K562 (cell line): ENCODE results near the gene COL10A1. TPM values are rescaled to one million over a fixed set of nuclear protein-coding genes. Genes with fewer than 3 reads are reported as not detected.

Experiments
- ATAC-seq: fragments of 200-7000 bp; cut with Tn5 transposase; 3 replicates; pipeline ENCODE4 v1.9.1; 2020; ENCODE audit warnings: moderate library complexity
- BruUV-seq: library from RNA; stranded (reverse); fragments of 400-500 nt; replicated peaks from 2 replicates; lab custom pipeline; 2021; lab: Mats Ljungman, UMichigan
- CTCF ChIA-PET: fragments of 300-600 bp; formaldehyde crosslinking; extraction: SDS; loops from one replicate; lab custom pipeline; 2021; ENCODE audit warnings: low intra/inter-chr PET ratio; lab: Yijun Ruan, JAX
- POLR2A ChIA-PET: fragments of 300-600, 350-650 bp; sonication (Branson Sonifier 250); formaldehyde crosslinking; extraction: SDS; loops from one replicate; lab custom pipeline; 2021; ENCODE audit warnings: antibody characterized with exemption, inconsistent platforms; lab: Yijun Ruan, JAX
- DNase-seq, 4 experiments: peaks; one replicate each; pipeline versions ENCODE4 v3.0.0 to v3.0.0-alpha.2; 2011 to 2018; ENCODE audit warnings: low spot score in 3 of 4, mixed read lengths in 3 of 4; ENCODE audit errors: extremely low read depth in 1 of 4
- FAIRE-seq: peaks from 2 replicates; lab custom pipeline; 2011; peaks lifted over from hg19 to GRCh38; lab: Jason Lieb, UNC
- H2AFZ ChIP-seq: 2 replicates; pipeline ENCODE4 v1.6.0; 2011; ENCODE audit warnings: low read depth, low read length, control low read depth, inconsistent platforms
- H3K27ac ChIP-seq: fragments of 200-600 bp; 3 replicates; pipeline ENCODE4 v1.8.0; 2011; ENCODE audit warnings: low read depth, mild to moderate bottlenecking, control low read depth, inconsistent platforms, low read length, moderate library complexity, mixed read lengths; ENCODE audit errors: extremely low read depth
- H3K27me3 ChIP-seq, 2 experiments: fragments of 300-600 bp in 1 of 2; 2 replicates in 1 of 2; 3 replicates in 1 of 2; pipeline versions ENCODE4 v1.6.0 to v1.8.0; 2011; ENCODE audit warnings: inconsistent platforms in 2 of 2, low read length in 2 of 2, mild to moderate bottlenecking in 1 of 2, mixed read lengths in 1 of 2, moderate library complexity in 1 of 2; ENCODE audit not compliant: control insufficient read depth in 2 of 2, insufficient read depth in 2 of 2
- H3K36me3 ChIP-seq: fragments of 300-600 bp; 3 replicates; pipeline ENCODE4 v1.8.0; 2011; ENCODE audit warnings: mild to moderate bottlenecking, low read length, inconsistent platforms; ENCODE audit not compliant: control insufficient read depth, insufficient read depth
- H3K4me1 ChIP-seq, 2 experiments: fragments of 200-600 bp in 1 of 2; replicated peaks in 1 of 2; 2 replicates in 1 of 2; 3 replicates in 1 of 2; pipeline versions ENCODE4 v1.5.1 to v1.8.0; 2011; ENCODE audit warnings: inconsistent platforms in 2 of 2, low read length in 2 of 2, mild to moderate bottlenecking in 1 of 2, mixed read lengths in 1 of 2, moderate library complexity in 1 of 2; ENCODE audit not compliant: control insufficient read depth in 2 of 2, insufficient read depth in 2 of 2
- H3K4me2 ChIP-seq: 2 replicates; pipeline ENCODE4 v1.6.1; 2011; ENCODE audit warnings: low read length, control low read depth, inconsistent platforms, mixed read lengths; ENCODE audit not compliant: insufficient read depth
- H3K4me3 ChIP-seq: fragments of 200-600 bp; sonication (generic), shearing (Covaris generic); 2 replicates; pipeline ENCODE4 v1.5.1; 2016; ENCODE audit warnings: control low read depth, inconsistent platforms
- H3K79me2 ChIP-seq: fragments of 200-600 bp; 3 replicates; pipeline ENCODE4 v1.8.0; 2011; ENCODE audit warnings: low read length, inconsistent platforms; ENCODE audit not compliant: control insufficient read depth, insufficient read depth
- H3K9ac ChIP-seq, 2 experiments: 2 replicates each; pipeline versions ENCODE4 v1.6.0 to v1.6.1; 2011; ENCODE audit warnings: low read depth in 2 of 2, low read length in 2 of 2, control low read depth in 1 of 2, inconsistent platforms in 1 of 2, mild to moderate bottlenecking in 1 of 2, mixed read lengths in 1 of 2; ENCODE audit not compliant: insufficient read depth in 1 of 2
- H3K9me1 ChIP-seq: one replicate; pipeline ENCODE4 v1.6.0; 2011; ENCODE audit warnings: inconsistent platforms, mild to moderate bottlenecking, low read length, moderate library complexity; ENCODE audit not compliant: control insufficient read depth, insufficient read depth
- H3K9me3 ChIP-seq: replicated peaks from 2 replicates; pipeline ENCODE4 v1.5.1; 2011; ENCODE audit warnings: low read depth, low read length, inconsistent platforms; ENCODE audit not compliant: control insufficient read depth, insufficient read depth
- H4K20me1 ChIP-seq: replicated peaks from 2 replicates; pipeline ENCODE4 v1.6.1; 2011; ENCODE audit warnings: low read length, inconsistent platforms, mixed read lengths; ENCODE audit not compliant: control insufficient read depth, insufficient read depth
- DEAF1 ChIP-seq: fragments of 450-650 bp; formaldehyde crosslinking; IDR thresholded peaks from 2 replicates; pipeline ENCODE4 v1.4.0; 2020; ENCODE audit warnings: mild to moderate bottlenecking, moderate library complexity
- RBM34 ChIP-seq: fragments of 200-400 bp; formaldehyde crosslinking; IDR thresholded peaks from 2 replicates; pipeline ENCODE4 v1.6.1; 2018; ENCODE audit warnings: low read length, borderline replicate concordance; ENCODE audit not compliant: insufficient read depth
- VEZF1 ChIP-seq: fragments of 200-800 bp; sonication (Bioruptor generic); IDR thresholded peaks from 2 replicates; pipeline ENCODE4 v1.6.1; 2017; ENCODE audit warnings: missing genetic modification characterization, missing compliant biosample characterization
- ZNF311 ChIP-seq: fragments of 250-450 bp; sonication (Bioruptor Pico); IDR thresholded peaks from 2 replicates; pipeline ENCODE4 v1.4.0; 2020; ENCODE audit warnings: mild to moderate bottlenecking, moderate library complexity
- WGBS: fragments of 100-300 bp; shearing (Covaris generic); methylation state at CpG from one replicate; pipeline ENCODE4 v1.1.6; 2016; ENCODE audit warnings: low coverage, mixed read lengths; ENCODE audit not compliant: insufficient coverage; ENCODE audit errors: missing lambda C conversion rate; 5-methylcytosine and 5-hydroxymethylcytosine counted together
- in situ Hi-C: fragments of 300-500 bp; cut with MboI; formaldehyde crosslinking; loops from 4 replicates; pipeline ENCODE4 v1.15.0; 2018; ENCODE audit warnings: inconsistent platforms, mixed read lengths
- intact Hi-C: fragments of 100-400 bp; cut with micrococcal nuclease; formaldehyde crosslinking; loops from 2 replicates; pipeline ENCODE4 v1.14.2; 2022
- polyA plus RNA-seq, 8 experiments: library from polyadenylated mRNA; depleted of rRNA in 4 of 8; stranded (reverse) in 5 of 8; unstranded in 3 of 8; fragments of >200 nt; fragmentation: Nextera tagmentation in 2 of 8; fragmentation: Illumina TruSeq in 1 of 8; extraction: Ambion mirVana in 2 of 8; extraction: Trizol in 1 of 8; gene quantifications; 2 replicates each; pipeline versions ENCODE4 v1.2.1 to v1.2.3, GENCODE V29; 2011 to 2014; ENCODE audit warnings: inconsistent platforms in 1 of 8, missing spikeins in 1 of 8
- total RNA-seq, 7 experiments: library from RNA; depleted of rRNA in 6 of 7; stranded (reverse); fragments of >200 nt in 6 of 7; fragmentation: Illumina TruSeq in 2 of 7; extraction: Trizol in 2 of 7; gene quantifications; 2 replicates each; pipeline versions ENCODE4 v1.2.1 to v1.2.3, GENCODE V29; 2011 to 2021; ENCODE audit warnings: low replicate concordance in 1 of 7

The COL10A1 gene
- total and polyA plus RNA-seq, 9 of the 15 experiments (the other 6 are each of a cell fraction or from before 2014, with no cell fraction given): 0.06 to 0.08 TPM; not detected in 7

GRCh38 chr6:116084284-116084683, 41.6 kb downstream of the COL10A1 start:
- POLR2A ChIA-PET: no interaction called here
- TF ChIP-seq RBM34 (no peak), VEZF1 (CRISPR knock-in tag) (no peak), ZNF311 (CRISPR knock-in tag) (no peak), DEAF1 (CRISPR knock-in tag) (no peak)
- intact Hi-C loops: no loop called here

More at GRCh38 chr6:116084284-116084683, 41.6 kb downstream of the COL10A1 start:
- Histone ChIP-seq H3K4me1 (no peaks in the 10 kb centered on the region), H4K20me1 (no peaks in the 10 kb centered on the region), H3K4me2 (no peak overlapping the region), H2AFZ (no peak overlapping the region), H3K4me3 (no peak overlapping the region), H3K9me3 (no peaks in the 10 kb centered on the region), H3K9me1 (no peaks in the 10 kb centered on the region), H3K27ac (no peak overlapping the region), H3K9ac (no peak overlapping the region), H3K36me3 (no peaks in the 10 kb centered on the region), H3K79me2 (no peaks in the 10 kb centered on the region), H3K27me3 (no peaks in the 10 kb centered on the region; a peak in 1 of 5 replicates)
- FAIRE-seq (no peak), DNase-seq (no peak), ATAC-seq (no peak)
- CTCF ChIA-PET: no interaction called here
- 0% methylated on average over 2 of the region's 2 CpGs for WGBS
- no TSS peak for BruUV-seq
- in situ Hi-C loops: no loop called here
